SK-N-MC (cell line): ENCODE results near the gene ZNF506.
"Not testable (repeated sequence)": the region's sequence is repeated elsewhere in the genome, so short reads cannot be mapped to it uniquely, and the experiment has no call there.

Experiments used
- DNase-seq: peaks from one replicate; pipeline ENCODE4 v3.0.0-alpha.2; 2011; ENCODE audit warnings: low read depth, low spot score
- H3K27ac ChIP-seq: fragments of 200-600 bp; sonication (generic); 2 replicates; pipeline ENCODE4 v1.5.1; 2016; ENCODE audit warnings: mixed run types
- H3K36me3 ChIP-seq: fragments of 200-600 bp; sonication (generic); 2 replicates; pipeline ENCODE4 v1.6.1; 2017; ENCODE audit warnings: antibody characterized with exemption, low read length, mixed read lengths; ENCODE audit not compliant: insufficient read depth
- H3K4me3 ChIP-seq: fragments of 200-600 bp; sonication (generic); 2 replicates; pipeline ENCODE4 v1.5.1; 2016
- H3K9ac ChIP-seq: fragments of 200-600 bp; sonication (generic); 2 replicates; pipeline ENCODE4 v1.8.0; 2017; ENCODE audit warnings: mixed run types, mixed read lengths; ENCODE audit not compliant: insufficient read length
- H3K9me3 ChIP-seq: fragments of 200-600 bp; sonication (generic); 2 replicates; pipeline ENCODE4 v1.6.1; 2017; ENCODE audit warnings: low read depth, mild to moderate bottlenecking, antibody characterized with exemption, low read length, moderate library complexity, mixed read lengths
- EZH2 ChIP-seq: fragments of 200-600 bp; sonication (generic); IDR thresholded peaks from one replicate; pipeline ENCODE4 v1.6.1; 2017; ENCODE audit warnings: antibody characterized with exemption
- FOXP2 ChIP-seq: optimal IDR thresholded peaks from 2 replicates; pipeline ENCODE3; 2011; ENCODE audit warnings: mild to moderate bottlenecking, moderate library complexity; ENCODE audit not compliant: insufficient read depth; ENCODE audit errors: extremely low read length, control extremely low read depth
- POLR2AphosphoS5 ChIP-seq: IDR thresholded peaks from 2 replicates; pipeline ENCODE4 v1.6.1; 2012; ENCODE audit warnings: mild to moderate bottlenecking, low read depth, low read length, borderline replicate concordance

Gene ZNF506

DNA sequence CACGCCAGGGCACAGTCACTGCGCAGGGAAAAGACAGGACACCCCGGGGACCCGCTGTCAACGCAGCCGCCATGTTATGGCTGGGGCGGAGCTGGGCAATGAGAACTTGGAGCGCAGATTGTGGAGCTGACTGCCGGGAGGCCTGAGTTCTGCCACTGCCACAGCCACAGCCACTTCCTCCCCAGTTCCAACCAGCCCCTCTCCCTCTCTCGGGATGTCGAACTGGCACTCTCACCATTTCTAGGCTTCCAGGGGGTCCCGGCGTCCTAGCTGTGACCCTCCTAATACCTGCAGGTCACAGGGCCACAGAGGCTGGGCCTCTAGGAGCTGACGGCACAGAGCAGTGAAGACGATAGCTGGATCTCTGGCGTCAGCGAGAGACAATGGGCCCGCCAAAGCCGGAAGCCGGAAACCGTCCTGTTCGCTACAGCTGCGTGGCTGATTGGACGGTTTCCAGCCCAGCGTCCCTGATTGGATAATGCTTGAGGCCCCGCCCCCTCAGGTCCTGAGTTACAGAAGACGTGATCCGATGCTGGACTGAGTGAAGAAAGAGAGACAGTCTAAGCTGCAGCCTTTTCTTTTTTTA is at the start of gene ZNF506:
ZNF506 (minus strand) TSS at position 385 of the 586 bp plus-strand sequence; CDS start at position 238, 147 bp downstream.
- TF ChIP-seq POLR2AphosphoS5 (peak; percentile 66), EZH2 (no peak)
- H3K9me3 ChIP-seq, result peaks cover 8% of the 10 kb centered on the region; the same call in 1 of the 2 replicates
- peak within 1 kb of the TSS; percentile 87 for H3K4me3 ChIP-seq
- peaks cover 19% of the 10 kb centered on the region for H3K36me3 ChIP-seq
- H3K9ac ChIP-seq, result peak within 1 kb of the TSS; percentile 90
- peak within 1 kb of the TSS; percentile 87 for H3K27ac ChIP-seq
- DNase-seq, result peak; percentile 40

GRCh38 chr19:19870086-19870485 is 48.5 kb upstream of the ZNF506 start:
- not testable (repeated sequence) for H3K27ac ChIP-seq, DNase-seq, H3K9me3 ChIP-seq, H3K4me3 ChIP-seq, H3K36me3 ChIP-seq, H3K9ac ChIP-seq

DNA sequence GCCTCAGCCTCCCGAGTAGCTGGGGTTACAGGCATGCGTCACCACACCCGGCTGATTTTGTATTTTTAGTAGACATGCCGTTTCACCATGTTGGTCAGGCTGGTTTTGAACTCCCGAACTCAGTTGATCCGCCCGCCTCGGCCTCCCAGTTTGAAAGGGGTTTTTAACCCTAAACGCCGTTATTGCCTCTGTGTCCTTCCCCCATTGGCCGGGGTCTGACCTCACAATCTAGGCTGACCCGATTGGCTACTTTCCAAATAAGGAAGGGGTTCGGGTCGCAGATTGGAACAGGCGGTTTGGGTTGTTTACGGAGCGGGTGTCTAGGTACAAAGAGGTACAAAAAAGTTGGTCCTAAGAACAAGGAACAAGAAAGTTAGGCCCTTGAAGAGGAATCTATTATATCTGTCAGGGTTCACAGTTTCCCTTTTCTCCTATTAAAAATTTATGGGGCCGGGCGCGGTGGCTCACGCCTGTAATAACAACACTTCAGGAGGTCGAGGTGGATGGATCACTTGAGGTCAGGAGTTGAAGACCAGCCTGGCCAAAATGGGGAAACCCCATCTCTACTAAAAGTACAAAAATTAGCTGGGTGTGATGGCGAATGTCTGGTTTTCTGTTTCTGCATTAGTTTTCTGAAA is 45.2 kb upstream of the ZNF506 start:
- H3K9ac ChIP-seq, result no peak overlapping the region
- DNase-seq, result no peak
- TF ChIP-seq FOXP2 (no peak), EZH2 (no peak), POLR2AphosphoS5 (no peak)
- H3K36me3 ChIP-seq, result no peaks in the 10 kb centered on the region
- no peak overlapping the region for H3K27ac ChIP-seq
- no peaks in the 10 kb centered on the region for H3K9me3 ChIP-seq
- H3K4me3 ChIP-seq, result peak overlapping the region; percentile 82

- Histone ChIP-seq H3K9ac (peak within 1 kb of the TSS; percentile 74), H3K4me3 (peak within 1 kb of the TSS; percentile 82), H3K36me3 (no peaks in the 10 kb centered on the region), H3K9me3 (no peaks in the 10 kb centered on the region), H3K27ac (peak within 1 kb of the TSS; percentile 54; the same call in 1 of the 2 replicates)
- peak; percentile 47; the same call in 1 of the 2 replicates for TF ChIP-seq POLR2AphosphoS5
- TF ChIP-seq EZH2, result no peak
- TF ChIP-seq FOXP2, result no peak
- DNase-seq, result peak; percentile 26
These were observed 44.4 kb upstream of the ZNF506 start, which contains the start of gene ZNF253 for GRCh38 chr19:19865750-19866610. ZNF253 (plus strand) TSS chr19:19865882; CDS start chr19:19865997, 115 bp downstream.

DNA sequence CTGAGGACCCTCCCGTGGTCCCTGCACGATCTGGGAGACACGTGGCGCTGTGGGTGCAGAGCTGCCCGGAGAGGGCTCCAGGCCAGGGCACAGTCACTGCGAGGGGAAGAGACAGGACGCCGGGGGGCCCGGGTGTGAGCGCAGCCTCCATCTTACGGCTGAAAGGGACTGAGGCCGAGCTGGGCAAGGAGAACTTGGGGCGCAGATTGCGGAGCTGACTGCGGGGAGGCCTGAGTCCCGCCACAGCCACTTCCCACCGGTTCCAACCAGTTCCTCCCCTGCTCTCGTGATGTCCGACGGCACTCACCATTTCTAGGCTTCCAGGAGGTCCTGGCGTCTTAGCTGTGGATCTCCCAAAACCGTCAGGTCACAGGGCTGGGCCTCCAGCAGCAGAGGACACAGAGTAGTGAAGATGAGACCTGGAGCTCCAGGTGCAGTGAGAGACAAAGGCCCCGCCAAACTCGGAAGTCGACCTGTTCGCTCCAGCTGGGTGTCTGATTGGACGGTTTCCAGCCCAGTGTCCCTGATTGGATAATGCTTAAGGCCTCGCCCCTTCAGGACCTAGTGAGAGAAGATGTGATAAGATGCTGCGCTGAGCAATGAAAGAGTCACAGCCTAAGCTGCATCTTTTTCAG is 39.3 kb upstream of the ZNF506 start:
- TF ChIP-seq FOXP2 (no peak), EZH2 (no peak), POLR2AphosphoS5 (no peak)
- Histone ChIP-seq H3K27ac (no peak overlapping the region), H3K9ac (no peak overlapping the region), H3K4me3 (no peak overlapping the region), H3K9me3 (no peaks in the 10 kb centered on the region), H3K36me3 (no peaks in the 10 kb centered on the region)
- DNase-seq, result no peak

GRCh38 chr19:19858751-19859150 is 37.2 kb upstream of the ZNF506 start:
- no peak for TF ChIP-seq POLR2AphosphoS5
- no peak for TF ChIP-seq EZH2
- TF ChIP-seq FOXP2, result no peak
- Histone ChIP-seq H3K9ac (no peak overlapping the region), H3K4me3 (no peak overlapping the region), H3K9me3 (no peaks in the 10 kb centered on the region), H3K36me3 (no peaks in the 10 kb centered on the region), H3K27ac (no peak overlapping the region)
- DNase-seq, result no peak

DNA sequence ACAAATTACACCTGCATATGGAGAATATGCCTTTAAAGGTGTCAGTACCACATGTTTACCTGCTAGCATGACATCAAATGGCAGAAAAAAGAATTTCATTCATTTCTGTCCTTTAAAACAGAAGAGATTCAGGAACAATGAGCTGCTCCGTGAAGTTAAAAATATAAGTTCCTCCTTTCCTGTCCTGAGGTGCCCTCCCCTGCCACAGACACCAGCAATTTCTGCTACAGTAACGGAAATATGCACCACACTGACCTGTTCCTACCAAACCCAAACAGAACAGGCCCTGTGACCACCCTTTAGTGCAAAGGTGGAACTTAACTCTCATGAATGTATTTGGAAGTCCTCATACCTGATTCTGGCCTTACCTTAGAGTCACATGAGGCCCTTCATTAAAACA is 30.2 kb upstream of the ZNF506 start:
- H3K36me3 ChIP-seq, H3K27ac ChIP-seq, H3K9me3 ChIP-seq, H3K4me3 ChIP-seq, H3K9ac ChIP-seq, DNase-seq: not testable (repeated sequence)

GRCh38 chr19:19849056-19849455 is 27.5 kb upstream of the ZNF506 start:
- H3K9ac ChIP-seq, result no peak overlapping the region
- no peak for DNase-seq
- no peak for TF ChIP-seq EZH2
- TF ChIP-seq FOXP2, result no peak
- no peak for TF ChIP-seq POLR2AphosphoS5
- H3K4me3 ChIP-seq, result no peak overlapping the region
- no peaks in the 10 kb centered on the region for H3K9me3 ChIP-seq
- no peak overlapping the region for H3K27ac ChIP-seq
- H3K36me3 ChIP-seq, result no peaks in the 10 kb centered on the region
